Upper lobe of left lung (tissue), 6 donors: ENCODE results near the gene SDSL. TPM values are rescaled to one million over a fixed set of nuclear protein-coding genes. Genes with fewer than 3 reads are reported as not detected.

Source experiments
- ATAC-seq, 2 donors: fragments of 200-7000 bp; cut with Tn5 transposase; one replicate each; pipeline ENCODE4 v1.9.1; 2022; ENCODE audit warnings: mild to moderate bottlenecking in 2 of 2, moderate library complexity in 2 of 2; ENCODE audit not compliant: low FRiP score in 2 of 2
- DNase-seq, 2 donors: peaks; one replicate each; pipeline ENCODE4 v3.0.0-alpha.2; 2019 to 2020
- H3K27ac ChIP-seq, 4 donors: fragments of 200-600 bp; sonication (generic); one replicate each; pipeline ENCODE4 v1.5.1; 2016 to 2019
- H3K27me3 ChIP-seq, 4 donors: fragments of 200-600 bp; sonication (generic); one replicate each; pipeline ENCODE4 v1.5.1; 2017 to 2019
- H3K36me3 ChIP-seq, 4 donors: fragments of 200-600 bp; sonication (generic); one replicate each; pipeline ENCODE4 v1.5.1; 2016 to 2019
- H3K4me1 ChIP-seq, 4 donors: fragments of 200-600 bp; sonication (generic); one replicate each; pipeline ENCODE4 v1.5.1; 2018 to 2019
- H3K4me3 ChIP-seq, 4 donors: fragments of 200-600 bp; sonication (generic); one replicate each; pipeline ENCODE4 v1.5.1; 2017 to 2019; ENCODE audit warnings: mild to moderate bottlenecking in 2 of 4, moderate library complexity in 1 of 4
- H3K9me3 ChIP-seq, 4 donors: fragments of 200-600 bp; sonication (generic); one replicate each; pipeline ENCODE4 v1.5.1; 2018 to 2019
- CTCF ChIP-seq, 6 experiments: fragments of 450-650 bp in 4 of 6; fragments of 200-600 bp in 2 of 6; sonication (generic) in 2 of 6; IDR thresholded peaks; one replicate each; pipeline ENCODE4 v1.5.1; 2016 to 2019; ENCODE audit warnings: antibody characterized with exemption in 6 of 6
- EP300 ChIP-seq, 4 donors: sonication (generic); formaldehyde crosslinking; IDR thresholded peaks; one replicate each; pipeline ENCODE4 v1.5.1; 2017; ENCODE audit warnings: antibody characterized with exemption in 4 of 4, control low read depth in 2 of 4
- POLR2A ChIP-seq, 4 donors: fragments of 450-650 bp; IDR thresholded peaks; one replicate each; pipeline ENCODE4 v1.5.1; 2016 to 2017; ENCODE audit warnings: antibody characterized with exemption in 4 of 4, mild to moderate bottlenecking in 2 of 4
- POLR2AphosphoS5 ChIP-seq, 2 donors: sonication (generic); formaldehyde crosslinking; IDR thresholded peaks; one replicate each; pipeline ENCODE4 v1.5.1; 2017; ENCODE audit warnings: antibody characterized with exemption in 2 of 2
- WGBS, 2 donors: methylation state at CpG; one replicate each; pipeline ENCODE4 v1.1.5; 2017 to 2018; 5-methylcytosine and 5-hydroxymethylcytosine counted together
- total RNA-seq, 6 donors: library from RNA; depleted of rRNA in 4 of 6; stranded (reverse); fragments of >200 nt in 4 of 6; gene quantifications; one replicate each; pipeline versions ENCODE4 v1.1.0 to v1.2.1, GENCODE V29; 2016 to 2021
- donor health status: DM: no; HTN: no; CAD: no; lungs with moderate emphysema.
- donor health status: DM: no; HTN: yes; CAD: no; lungs with severe emphysema.

Gene SDSL
- total RNA-seq, 6 donors from 2014 or later, result 1.1 to 26.9 (median 9.1) TPM

DNA sequence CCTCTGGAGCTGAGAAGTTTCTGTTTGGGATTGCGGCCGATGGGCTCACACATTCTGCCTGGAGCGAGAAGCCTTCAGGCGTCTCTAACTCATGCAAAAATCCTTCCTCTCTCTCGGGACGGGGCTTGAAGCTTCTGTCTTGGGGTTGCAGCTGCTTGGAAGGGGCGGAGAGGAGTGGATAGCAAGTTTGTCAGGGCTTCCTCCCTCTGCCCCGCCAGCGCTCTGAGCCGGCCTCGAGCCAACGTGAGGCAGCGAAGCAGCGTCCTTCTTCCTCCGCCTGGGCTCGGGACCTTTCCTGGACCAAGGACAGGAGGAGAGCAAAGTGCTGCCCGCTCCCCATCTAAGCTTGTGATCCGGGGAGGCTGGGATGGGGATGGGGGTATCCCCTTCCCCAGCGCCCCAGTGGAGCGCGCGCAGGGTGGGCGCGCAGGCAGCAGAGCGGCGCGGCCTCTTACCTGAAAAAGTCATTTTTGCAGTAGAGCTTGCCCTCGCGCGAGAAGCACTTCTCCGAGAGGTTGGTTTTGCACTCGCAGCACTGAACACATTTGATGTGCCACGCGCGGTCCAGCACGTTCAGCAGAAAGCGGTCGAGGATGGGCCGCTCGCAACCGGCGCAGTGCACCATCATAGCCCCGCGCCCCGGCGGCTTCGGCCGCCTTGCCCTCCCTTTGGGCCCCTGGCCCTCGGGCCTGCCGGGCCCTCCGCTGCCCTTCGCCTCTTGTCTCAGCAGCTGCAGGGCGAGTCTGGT is 48.9 kb downstream of the SDSL start:
- TF ChIP-seq POLR2AphosphoS5 (IDR thresholded peaks at IDR 0.05) (no peak), EP300 (IDR thresholded peaks at IDR 0.05) (no peak), POLR2A (IDR thresholded peaks at IDR 0.05) (no peak), CTCF (IDR thresholded peaks at IDR 0.05) (no peak)
- Histone ChIP-seq H3K4me1 (peaks cover 2 to 23% (median 13%) of the 10 kb centered on the region in 4 donors), H3K27ac (no peak overlapping the region), H3K9me3 (no peaks in the 10 kb centered on the region), H3K36me3 (no peaks in the 10 kb centered on the region), H3K27me3 (peaks cover 0 to 90% (median 47%) of the 10 kb centered on the region in 4 donors), H3K4me3 (no peak overlapping the region)
- 0 to 1% methylated on average over 22 to 23 of the region's 53 CpGs for WGBS, 2 donors
- ATAC-seq (no peak), DNase-seq (peak in 1 of 2 donors; percentile 59)

- H3K4me1 ChIP-seq, result peaks cover 2 to 23% (median 13%) of the 10 kb centered on the region in 4 donors
- no peak within 1 kb of the TSS for H3K27ac ChIP-seq
- no peaks in the 10 kb centered on the region for H3K36me3 ChIP-seq
- no peaks in the 10 kb centered on the region for H3K9me3 ChIP-seq
- no peak for ATAC-seq
- peaks cover 0 to 87% (median 47%) of the 10 kb centered on the region in 4 donors for H3K27me3 ChIP-seq
- DNase-seq, result peak in 1 of 2 donors; percentile 71
- TF ChIP-seq EP300 (IDR thresholded peaks at IDR 0.05), result no peak
- no peak for TF ChIP-seq POLR2A (IDR thresholded peaks at IDR 0.05)
- no peak for TF ChIP-seq POLR2AphosphoS5 (IDR thresholded peaks at IDR 0.05)
- TF ChIP-seq CTCF (IDR thresholded peaks at IDR 0.05), result no peak
- WGBS, 2 donors, result 1 to 7% methylated on average over 37 to 43 of the region's 43 CpGs
- no peak within 1 kb of the TSS for H3K4me3 ChIP-seq
These were observed 49.5 kb downstream of the SDSL start, which contains the start of gene LHX5 for GRCh38 chr12:113471619-113472171. Gene LHX5, minus strand, starts transcription at chr12:113471871. Its CDS starts 373 bp downstream, at chr12:113471498.

- Histone ChIP-seq H3K27ac (no peak overlapping the region), H3K27me3 (peaks cover 0 to 84% (median 46%) of the 10 kb centered on the region in 4 donors), H3K4me3 (no peak overlapping the region), H3K9me3 (no peaks in the 10 kb centered on the region), H3K4me1 (peaks cover 2 to 18% (median 8%) of the 10 kb centered on the region in 4 donors), H3K36me3 (no peaks in the 10 kb centered on the region)
- peak in 1 of 2 donors; percentile 62 for DNase-seq
- WGBS, 2 donors, result 3 to 5% methylated on average over 12 to 39 of the region's 51 CpGs
- TF ChIP-seq POLR2A (IDR thresholded peaks at IDR 0.05) (no peak), POLR2AphosphoS5 (IDR thresholded peaks at IDR 0.05) (no peak), CTCF (IDR thresholded peaks at IDR 0.05) (no peak), EP300 (IDR thresholded peaks at IDR 0.05) (no peak)
- no peak for ATAC-seq
These were observed 50.3 kb downstream of the SDSL start for GRCh38 chr12:113472191-113473121.

DNA sequence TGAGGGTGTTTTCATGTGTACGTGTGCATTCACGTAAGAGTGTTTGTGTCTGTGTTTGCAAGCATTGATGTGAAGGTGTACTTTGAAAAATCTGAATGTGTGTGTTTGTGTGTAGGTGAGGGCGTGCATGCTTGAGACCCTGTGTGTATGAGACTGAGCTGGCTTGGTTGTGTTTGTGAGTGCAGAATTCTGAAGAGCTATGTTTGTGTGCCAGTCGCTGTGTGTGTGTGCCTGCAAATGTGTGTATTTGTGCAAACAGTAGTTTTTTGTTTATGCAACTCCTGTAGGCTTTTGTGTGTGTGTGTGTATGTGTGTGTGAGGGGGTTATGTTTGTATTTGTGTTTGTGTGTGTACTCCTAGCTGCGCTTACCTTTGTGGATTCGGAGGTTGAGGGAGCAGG is 51.2 kb downstream of the SDSL start:
- peaks cover 0 to 8% (median 0%) of the 10 kb centered on the region in 4 donors for H3K4me1 ChIP-seq
- ATAC-seq, result no peak
- no peak overlapping the region for H3K4me3 ChIP-seq
- TF ChIP-seq POLR2AphosphoS5 (IDR thresholded peaks at IDR 0.05), result no peak
- TF ChIP-seq EP300 (IDR thresholded peaks at IDR 0.05), result no peak
- no peak for TF ChIP-seq CTCF (IDR thresholded peaks at IDR 0.05)
- no peak for TF ChIP-seq POLR2A (IDR thresholded peaks at IDR 0.05)
- no peaks in the 10 kb centered on the region for H3K9me3 ChIP-seq
- 12 to 14% methylated on average over 5 to 6 of the region's 6 CpGs for WGBS, 2 donors
- H3K36me3 ChIP-seq, result no peaks in the 10 kb centered on the region
- no peak overlapping the region for H3K27ac ChIP-seq
- no peak for DNase-seq
- H3K27me3 ChIP-seq, result peaks cover 0 to 84% (median 47%) of the 10 kb centered on the region in 4 donors
